Osteoblast (primary cell): ENCODE measurements around the gene IL6ST. TPM values are rescaled to one million over a fixed set of nuclear protein-coding genes. Genes with fewer than 3 reads are reported as not detected.

Experiments used
- DNase-seq: peaks from one replicate; pipeline ENCODE4 v3.0.0; 2011; ENCODE audit warnings: low spot score, mixed read lengths; ENCODE audit not compliant: insufficient read length; ENCODE audit errors: missing footprints
- H2AFZ ChIP-seq: 2 replicates; pipeline ENCODE4 v1.6.0; 2011; ENCODE audit warnings: mild to moderate bottlenecking, low read length
- H3K27ac ChIP-seq: 2 replicates; pipeline ENCODE4 v1.5.1; 2011; ENCODE audit warnings: mild to moderate bottlenecking, low read depth, low read length, moderate library complexity
- H3K27me3 ChIP-seq: 2 replicates; pipeline ENCODE4 v1.6.0; 2012; ENCODE audit warnings: mild to moderate bottlenecking, control low read depth, inconsistent platforms, low read length, moderate library complexity; ENCODE audit not compliant: insufficient read depth
- H3K36me3 ChIP-seq: 2 replicates; pipeline ENCODE4 v1.5.1; 2011; ENCODE audit warnings: mild to moderate bottlenecking, low read length, control low read depth, moderate library complexity; ENCODE audit not compliant: insufficient read depth
- H3K4me1 ChIP-seq: 2 replicates; pipeline ENCODE4 v1.5.1; 2011; ENCODE audit warnings: mild to moderate bottlenecking, low read length, control low read depth, moderate library complexity; ENCODE audit not compliant: insufficient read depth
- H3K4me2 ChIP-seq: 2 replicates; pipeline ENCODE4 v1.6.0; 2011; ENCODE audit warnings: mild to moderate bottlenecking, low read length; ENCODE audit not compliant: insufficient read depth
- H3K4me3 ChIP-seq: fragments of 200-600 bp; sonication (generic); 3 replicates; pipeline ENCODE4 v1.5.1; 2012; ENCODE audit warnings: mild to moderate bottlenecking, low read length, inconsistent platforms; ENCODE audit not compliant: insufficient read depth
- H3K79me2 ChIP-seq: 2 replicates; pipeline ENCODE4 v1.6.0; 2012; ENCODE audit warnings: mild to moderate bottlenecking, low read length, control low read depth, inconsistent platforms; ENCODE audit not compliant: insufficient read depth
- H3K9me3 ChIP-seq: 2 replicates; pipeline ENCODE4 v1.5.1; 2011; ENCODE audit warnings: low read depth, low read length, control low read depth
- H4K20me1 ChIP-seq: 2 replicates; pipeline ENCODE4 v1.6.0; 2012; ENCODE audit warnings: mild to moderate bottlenecking, low read length, control low read depth; ENCODE audit not compliant: insufficient read depth
- total RNA-seq: library from RNA; depleted of rRNA; stranded (reverse); fragments of >200 nt; gene quantifications from 2 replicates; pipeline ENCODE4 v1.2.3, GENCODE V29; 2012
- TF ChIP-seq, protein P1 (sequence below): IDR thresholded peaks from 2 replicates; pipeline ENCODE4 v1.5.1; 2011; ENCODE audit warnings: mild to moderate bottlenecking, low read depth, low read length, moderate library complexity; ENCODE audit errors: extremely low read depth

Gene IL6ST
- total RNA-seq, 1 donor, result 804 TPM

DNA sequence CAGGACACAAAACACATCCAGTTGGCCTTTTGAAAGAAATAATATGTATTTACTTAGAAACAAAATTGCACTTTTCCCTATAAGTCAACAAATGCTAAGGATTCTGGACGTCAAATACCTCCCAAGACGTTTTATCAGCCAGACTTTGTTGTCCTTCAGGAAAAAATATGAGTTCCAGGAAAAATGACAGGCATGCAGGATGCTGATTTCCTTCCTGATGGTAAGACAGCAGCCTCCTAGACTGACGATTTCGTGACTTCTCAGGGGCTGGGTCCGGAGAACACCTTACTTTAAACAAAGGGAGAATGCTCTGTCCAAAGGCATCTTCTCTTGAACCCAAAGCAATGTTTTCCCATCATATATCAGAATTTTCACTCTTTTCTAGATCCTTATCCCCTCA, 69.1 kb downstream of the IL6ST start:
- H3K36me3 ChIP-seq, result no peaks in the 10 kb centered on the region
- DNase-seq, result no peak
- TF ChIP-seq, protein P1, sequence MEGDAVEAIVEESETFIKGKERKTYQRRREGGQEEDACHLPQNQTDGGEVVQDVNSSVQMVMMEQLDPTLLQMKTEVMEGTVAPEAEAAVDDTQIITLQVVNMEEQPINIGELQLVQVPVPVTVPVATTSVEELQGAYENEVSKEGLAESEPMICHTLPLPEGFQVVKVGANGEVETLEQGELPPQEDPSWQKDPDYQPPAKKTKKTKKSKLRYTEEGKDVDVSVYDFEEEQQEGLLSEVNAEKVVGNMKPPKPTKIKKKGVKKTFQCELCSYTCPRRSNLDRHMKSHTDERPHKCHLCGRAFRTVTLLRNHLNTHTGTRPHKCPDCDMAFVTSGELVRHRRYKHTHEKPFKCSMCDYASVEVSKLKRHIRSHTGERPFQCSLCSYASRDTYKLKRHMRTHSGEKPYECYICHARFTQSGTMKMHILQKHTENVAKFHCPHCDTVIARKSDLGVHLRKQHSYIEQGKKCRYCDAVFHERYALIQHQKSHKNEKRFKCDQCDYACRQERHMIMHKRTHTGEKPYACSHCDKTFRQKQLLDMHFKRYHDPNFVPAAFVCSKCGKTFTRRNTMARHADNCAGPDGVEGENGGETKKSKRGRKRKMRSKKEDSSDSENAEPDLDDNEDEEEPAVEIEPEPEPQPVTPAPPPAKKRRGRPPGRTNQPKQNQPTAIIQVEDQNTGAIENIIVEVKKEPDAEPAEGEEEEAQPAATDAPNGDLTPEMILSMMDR, result no peak
- H3K79me2 ChIP-seq, result no peaks in the 10 kb centered on the region
- H3K4me2 ChIP-seq, result no peak overlapping the region
- H2AFZ ChIP-seq, result no peak overlapping the region
- no peaks in the 10 kb centered on the region for H3K27me3 ChIP-seq
- H3K27ac ChIP-seq, result no peak overlapping the region
- no peaks in the 10 kb centered on the region for H3K9me3 ChIP-seq
- no peak overlapping the region for H3K4me3 ChIP-seq
- peaks cover 5% of the 10 kb centered on the region for H3K4me1 ChIP-seq
- no peaks in the 10 kb centered on the region for H4K20me1 ChIP-seq

DNA sequence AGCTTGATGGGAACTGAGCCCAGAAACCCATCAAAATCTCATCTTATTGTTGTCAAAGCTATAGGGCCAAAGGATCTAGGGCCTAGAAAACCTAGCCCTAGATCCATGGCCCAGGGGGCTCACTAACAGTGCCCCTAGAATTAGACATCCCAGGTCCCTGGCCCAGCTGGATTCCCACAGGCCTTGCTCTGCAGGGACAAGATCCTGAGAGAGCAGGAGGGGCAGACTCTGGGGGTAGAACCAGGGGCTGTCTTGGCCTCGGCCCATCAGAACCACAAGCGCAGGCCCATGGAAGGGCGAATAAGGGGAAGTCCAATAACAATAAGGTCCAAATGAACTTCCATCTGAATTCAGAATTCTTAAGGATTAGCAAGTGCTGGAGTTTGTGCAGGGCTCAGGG, 69.6 kb downstream of the IL6ST start:
- TF ChIP-seq, protein P1, result no peak

DNA sequence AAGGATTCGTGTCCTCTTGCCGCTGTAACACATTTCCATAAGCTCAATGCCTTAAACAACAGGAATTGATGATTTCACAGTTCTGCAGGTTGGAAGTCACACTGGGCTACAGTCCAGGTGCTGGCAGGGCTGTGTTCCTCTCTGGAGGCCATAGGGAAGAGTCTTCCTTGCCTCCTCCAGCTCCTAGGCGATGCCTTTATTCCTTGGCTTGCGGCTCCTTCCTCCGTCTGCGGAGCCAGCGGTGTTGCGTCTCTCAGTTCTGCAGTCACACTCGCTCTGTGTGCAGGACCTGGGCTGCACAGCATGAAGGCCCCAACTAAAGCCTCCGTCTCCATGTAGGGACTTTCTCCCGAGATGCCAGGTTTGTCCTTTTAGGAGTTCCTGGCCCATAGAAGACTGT, 70.0 kb downstream of the IL6ST start:
- H2AFZ ChIP-seq, result no peak overlapping the region

More for the DNA sequence above, 69.6 kb downstream of the IL6ST start:
- no peaks in the 10 kb centered on the region for H3K27me3 ChIP-seq
- H3K4me1 ChIP-seq, result peaks cover 5% of the 10 kb centered on the region
- H3K79me2 ChIP-seq, result no peaks in the 10 kb centered on the region
- DNase-seq, result no peak
- H3K36me3 ChIP-seq, result no peaks in the 10 kb centered on the region
- no peak overlapping the region for H3K27ac ChIP-seq
- no peak overlapping the region for H3K4me2 ChIP-seq
- H2AFZ ChIP-seq, result no peak overlapping the region
- no peak overlapping the region for H3K4me3 ChIP-seq
- no peaks in the 10 kb centered on the region for H4K20me1 ChIP-seq
- H3K9me3 ChIP-seq, result no peaks in the 10 kb centered on the region

DNA sequence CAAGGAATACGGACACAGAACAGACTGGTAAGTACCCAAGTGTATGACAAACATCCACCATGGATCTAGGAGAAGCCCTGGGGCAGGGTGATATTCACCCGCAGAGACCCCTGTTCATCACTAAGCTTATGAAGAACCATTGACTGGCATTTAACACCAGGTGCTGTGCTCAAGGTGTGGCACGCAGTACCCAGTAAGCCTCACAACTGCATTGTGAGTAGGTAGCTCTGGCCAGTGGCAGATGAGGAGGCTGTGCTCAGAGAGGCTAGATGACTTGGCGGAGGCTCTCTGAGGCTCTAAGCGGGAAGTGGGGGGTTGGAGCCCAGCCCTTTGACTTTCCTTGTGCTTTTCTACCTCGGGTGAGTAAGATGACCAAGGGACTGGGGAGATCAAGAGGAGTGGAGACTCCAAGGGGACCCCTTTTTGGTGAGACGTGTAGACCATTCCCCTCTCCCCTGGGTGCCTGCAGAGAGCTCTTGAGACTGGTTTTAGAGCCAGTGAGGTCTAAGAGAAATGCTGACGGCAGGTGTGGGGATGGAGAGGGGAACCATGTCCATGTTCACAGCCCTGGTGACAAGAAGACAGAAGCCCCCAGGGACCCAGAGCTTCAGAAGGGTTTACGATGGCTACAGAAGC, 70.8 kb downstream of the IL6ST start:
- Histone ChIP-seq H3K4me2 (peak overlapping the region; percentile 80), H3K27ac (no peak overlapping the region), H2AFZ (peak overlapping the region; percentile 94), H3K9me3 (no peaks in the 10 kb centered on the region), H3K27me3 (no peaks in the 10 kb centered on the region), H3K36me3 (no peaks in the 10 kb centered on the region), H3K79me2 (no peaks in the 10 kb centered on the region), H4K20me1 (no peaks in the 10 kb centered on the region), H3K4me3 (peak overlapping the region; percentile 66), H3K4me1 (peaks cover 5% of the 10 kb centered on the region)
- no peak for DNase-seq
- TF ChIP-seq, protein P1, result no peak

More for the DNA sequence above, 70.0 kb downstream of the IL6ST start:
- no peaks in the 10 kb centered on the region for H3K79me2 ChIP-seq
- H3K27ac ChIP-seq, result no peak overlapping the region
- TF ChIP-seq, protein P1, result no peak
- H3K4me1 ChIP-seq, result peaks cover 5% of the 10 kb centered on the region
- no peak overlapping the region for H3K4me2 ChIP-seq
- H4K20me1 ChIP-seq, result no peaks in the 10 kb centered on the region
- H3K4me3 ChIP-seq, result no peak overlapping the region
- no peaks in the 10 kb centered on the region for H3K36me3 ChIP-seq
- no peaks in the 10 kb centered on the region for H3K27me3 ChIP-seq
- DNase-seq, result no peak
- no peaks in the 10 kb centered on the region for H3K9me3 ChIP-seq
